GM04503 (cell line): ENCODE measurements around the gene ABI2.
"Not testable (repeated sequence)": the region's sequence is repeated elsewhere in the genome, so short reads cannot be mapped to it uniquely, and the experiment has no call there.

Experiments used
- DNase-seq: peaks from one replicate; pipeline ENCODE4 v3.0.0-alpha.2; 2012; ENCODE audit warnings: low read depth

ABI2 gene

GRCh38 chr2:203359450-203359849, 31.3 kb downstream of the ABI2 start:
- DNase-seq, result no peak

DNA sequence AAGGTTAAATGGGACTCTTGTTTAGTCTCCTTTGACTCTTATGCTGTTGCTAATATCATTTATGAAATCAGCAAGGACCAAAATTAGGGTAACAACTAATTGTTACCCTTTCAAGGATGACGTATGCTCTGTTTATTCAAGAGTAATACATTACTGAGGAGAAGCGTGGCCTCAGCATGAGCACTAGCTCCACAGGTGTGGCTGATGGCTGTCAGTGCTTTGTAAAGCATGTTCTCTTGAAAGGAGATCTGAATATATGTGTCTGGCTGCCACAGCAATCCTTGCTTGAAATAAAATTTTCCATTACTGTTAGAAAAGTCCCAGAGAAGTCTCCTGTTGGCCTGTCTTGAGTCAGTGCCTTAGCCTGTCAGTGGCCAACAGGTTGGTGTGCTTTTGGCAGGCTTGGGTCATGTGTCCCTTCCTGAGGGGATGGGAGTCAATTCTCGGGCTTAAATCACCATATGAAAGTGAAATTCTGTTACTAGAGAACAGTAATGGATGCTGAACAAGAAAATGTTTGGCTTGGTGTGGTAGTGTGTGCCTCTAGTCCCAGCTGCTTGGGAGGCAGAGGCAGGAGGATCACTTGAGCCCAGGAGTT, 32.7 kb downstream of the ABI2 start:
- no peak for DNase-seq

- DNase-seq, result no peak
These were observed 33.3 kb downstream of the ABI2 start for GRCh38 chr2:203361495-203361894.

GRCh38 chr2:203361922-203362321, 33.7 kb downstream of the ABI2 start:
- DNase-seq, result no peak

GRCh38 chr2:203366639-203367466, 38.7 kb downstream of the ABI2 start:
- DNase-seq, result no peak

DNA sequence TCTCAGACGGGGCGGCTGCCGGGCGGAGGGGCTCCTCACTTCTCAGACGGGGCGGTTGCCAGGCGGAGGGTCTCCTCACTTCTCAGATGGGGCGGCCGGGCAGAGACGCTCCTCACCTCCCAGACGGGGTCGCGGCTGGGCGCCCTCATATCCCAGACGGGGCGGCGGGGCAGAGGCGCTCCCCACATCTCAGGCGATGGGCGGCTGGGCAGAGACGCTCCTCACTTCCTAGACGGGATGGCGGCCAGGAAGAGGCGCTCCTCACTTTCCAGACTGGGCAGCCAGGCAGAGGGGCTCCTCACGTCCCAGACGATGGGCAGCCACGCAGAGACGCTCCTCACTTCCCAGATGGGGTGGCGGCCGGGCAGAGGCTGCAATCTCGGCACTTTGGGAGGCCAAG, 44.5 kb downstream of the ABI2 start:
- not testable (repeated sequence) for DNase-seq

- DNase-seq, result no peak
These were observed 48.0 kb downstream of the ABI2 start for GRCh38 chr2:203376173-203376572.

DNA sequence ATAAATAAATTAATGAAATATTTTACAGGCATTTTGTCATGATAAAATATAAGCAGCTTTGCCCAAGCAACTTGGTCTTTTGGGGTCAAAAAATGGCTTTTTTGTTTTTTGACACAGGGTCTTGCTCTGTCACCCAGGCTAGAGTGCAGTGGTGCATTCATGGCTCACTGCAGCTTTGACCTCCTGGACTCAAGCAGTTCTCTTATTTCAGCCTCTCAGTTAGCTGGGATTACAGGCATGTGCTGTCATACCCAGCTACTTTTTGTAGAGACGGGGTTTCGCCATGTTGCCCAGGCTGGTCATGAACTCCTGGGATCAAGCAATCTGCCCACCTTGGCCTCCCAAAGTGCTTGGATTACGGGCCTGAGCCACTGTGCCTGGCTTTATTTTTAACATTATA, 51.0 kb downstream of the ABI2 start:
- no peak for DNase-seq

DNA sequence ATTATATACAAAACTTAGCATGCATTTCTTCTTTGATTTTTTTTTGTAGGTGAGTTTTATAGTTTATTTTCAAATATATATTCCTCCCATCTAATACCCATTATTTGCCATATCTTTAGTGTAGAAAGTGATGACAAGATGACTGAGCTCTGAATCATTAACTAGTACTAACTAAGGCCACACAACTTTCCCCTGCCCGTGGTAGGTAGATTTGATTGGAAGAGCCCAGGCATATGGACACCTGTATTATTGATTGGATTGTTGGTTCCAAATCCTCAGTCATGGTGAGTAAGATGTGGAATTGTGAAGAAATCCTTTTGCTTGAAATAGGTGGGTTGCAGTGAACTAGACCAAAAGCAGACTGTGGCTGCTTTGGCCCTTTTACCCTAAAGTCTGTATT, 54.8 kb downstream of the ABI2 start:
- DNase-seq, result no peak

DNA sequence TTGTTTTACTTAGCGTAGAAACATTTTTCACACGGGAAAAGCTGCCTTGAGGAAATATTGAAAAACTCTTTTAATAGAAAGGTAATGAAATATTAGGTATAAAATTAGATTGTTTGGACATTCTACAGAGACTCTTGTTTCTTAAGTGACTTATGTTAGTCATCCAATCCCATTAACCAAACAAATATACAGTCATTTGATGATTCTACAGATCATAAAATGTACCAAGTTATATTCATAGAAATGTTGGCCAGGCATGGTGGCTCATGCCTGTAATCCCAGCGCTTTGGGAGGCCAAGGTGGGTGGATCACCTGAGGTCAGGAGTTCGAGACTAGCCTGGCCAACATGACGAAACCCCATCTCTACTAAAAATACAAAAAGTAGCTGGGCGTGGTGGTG, 60.0 kb downstream of the ABI2 start:
- not testable (repeated sequence) for DNase-seq

DNA sequence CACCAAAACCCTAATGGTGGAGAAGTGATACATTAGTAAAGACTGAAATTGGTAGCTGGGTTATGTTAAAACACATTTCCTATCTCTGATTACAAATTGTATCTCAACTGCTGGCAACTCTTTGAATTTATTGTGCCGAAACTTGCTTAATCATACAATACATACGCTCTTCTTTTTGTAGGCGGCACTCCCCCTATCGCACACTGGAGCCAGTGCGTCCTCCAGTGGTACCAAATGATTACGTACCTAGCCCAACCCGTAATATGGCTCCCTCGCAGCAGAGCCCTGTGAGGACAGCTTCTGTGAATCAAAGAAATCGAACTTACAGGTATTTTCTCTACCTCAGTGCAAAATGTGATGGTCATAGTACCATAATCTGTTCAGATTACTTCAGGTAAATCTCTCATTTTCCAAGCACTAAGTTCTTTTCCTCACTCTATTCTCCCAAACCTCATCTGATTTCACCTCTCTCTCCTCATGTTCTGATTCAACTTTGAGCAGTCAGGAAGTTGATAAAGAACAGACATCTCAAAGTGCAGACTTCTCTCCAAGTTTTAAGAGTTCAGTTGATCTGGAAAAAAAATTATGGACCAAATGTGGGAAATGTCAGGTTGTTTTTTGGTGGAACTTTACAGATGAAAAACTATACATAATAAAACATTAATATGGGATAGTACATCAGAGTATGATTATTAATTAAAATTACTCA, 66.5 kb downstream of the ABI2 start:
- DNase-seq, result no peak

GRCh38 chr2:203395858-203396257, 67.7 kb downstream of the ABI2 start:
- DNase-seq, result no peak

- DNase-seq, result no peak
These were observed 68.5 kb downstream of the ABI2 start for GRCh38 chr2:203396667-203397066.

DNA sequence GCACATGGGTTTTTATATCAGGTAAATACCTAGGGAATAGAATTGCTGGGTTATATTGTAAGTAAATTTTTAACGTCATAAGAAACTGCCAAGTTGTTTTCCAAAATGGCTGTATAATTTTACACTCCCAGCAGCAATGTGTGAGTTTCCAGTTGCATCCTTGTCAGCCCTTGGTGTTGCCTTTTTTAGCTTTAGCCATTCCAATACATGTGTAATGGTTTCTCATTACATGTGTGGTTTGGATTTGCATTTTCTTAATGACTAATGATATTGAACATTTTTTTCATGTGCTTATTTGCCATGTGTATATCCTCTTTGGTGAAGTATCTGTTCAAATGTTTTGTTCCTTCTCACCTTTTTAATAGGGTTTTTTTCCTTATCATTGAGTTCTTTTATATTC, 70.8 kb downstream of the ABI2 start:
- DNase-seq, result no peak

DNA sequence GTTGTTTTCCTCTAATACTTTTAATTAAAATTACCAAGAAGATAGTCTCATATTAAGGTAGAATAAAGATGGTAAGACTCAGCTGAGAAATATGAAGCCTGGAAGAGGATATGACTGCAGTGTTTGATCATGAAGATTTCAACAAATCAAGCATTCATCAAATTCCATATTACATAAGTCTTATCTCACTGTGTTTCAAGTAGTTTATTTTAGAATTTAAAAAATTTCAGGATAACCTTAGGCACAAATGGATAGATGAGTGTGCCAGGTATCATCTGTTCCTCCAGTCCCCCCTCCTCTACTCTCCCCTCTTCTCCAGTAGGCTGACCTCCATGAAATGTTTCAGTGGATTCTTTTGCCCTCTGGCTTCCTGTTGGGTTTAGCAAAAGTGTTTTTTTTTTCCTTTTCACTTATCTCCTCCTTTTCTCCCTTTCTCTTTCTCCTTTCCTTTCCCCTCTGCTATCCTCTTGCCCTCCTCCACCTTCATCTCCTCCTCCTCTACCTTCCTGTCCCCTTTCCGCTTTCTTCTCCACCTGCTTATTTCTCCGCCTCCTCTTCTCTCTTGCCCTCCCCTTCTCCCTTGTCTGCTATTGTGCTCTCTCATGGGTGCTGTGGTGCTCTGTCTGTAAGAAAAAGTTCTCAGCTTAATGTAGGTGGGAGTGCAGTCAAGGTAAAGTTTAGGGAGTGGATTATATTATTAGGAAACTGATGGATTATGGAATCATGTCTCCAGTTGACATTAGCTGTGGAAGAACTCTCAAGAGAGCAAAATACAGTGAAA, 72.8 kb downstream of the ABI2 start:
- no peak for DNase-seq

DNA sequence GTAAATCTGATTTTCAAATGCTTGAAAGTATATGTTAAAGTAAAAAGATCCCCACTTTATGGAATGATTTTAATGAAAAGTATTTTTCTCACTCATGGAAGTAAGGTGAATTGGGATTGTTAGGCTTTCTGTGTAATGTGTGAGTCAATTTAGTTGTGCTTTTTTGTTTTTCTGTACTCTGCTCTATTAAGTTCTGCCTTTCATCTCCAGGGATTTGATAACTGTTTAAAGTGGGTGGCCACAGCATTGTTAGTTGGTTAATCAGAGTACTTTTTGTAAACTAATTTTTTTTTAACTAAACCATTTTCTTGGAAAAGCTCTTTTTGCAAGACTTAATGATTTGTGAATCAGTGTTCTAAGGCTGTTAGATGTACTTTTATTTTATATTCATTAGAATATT, 76.8 kb downstream of the ABI2 start:
- DNase-seq, result peak; percentile 12

DNA sequence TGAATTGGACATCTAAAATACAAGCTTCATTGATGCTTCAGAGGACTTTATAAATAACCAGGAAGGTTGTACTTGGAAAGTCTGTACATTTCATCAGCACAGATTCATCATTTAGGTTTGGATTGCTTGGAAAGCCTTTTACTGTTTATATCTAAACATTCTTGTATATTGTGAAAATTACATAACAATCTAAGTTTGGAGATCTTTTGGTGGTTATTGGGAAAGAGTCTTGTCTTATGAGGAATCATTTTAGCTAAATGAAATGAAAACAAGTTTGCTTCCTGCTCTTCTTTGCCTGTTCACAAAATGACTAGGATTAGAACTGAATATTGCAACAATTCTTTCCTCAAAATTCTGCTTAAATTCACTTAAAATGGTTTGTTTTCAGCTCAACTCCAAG, 79.3 kb downstream of the ABI2 start:
- DNase-seq, result no peak

DNA sequence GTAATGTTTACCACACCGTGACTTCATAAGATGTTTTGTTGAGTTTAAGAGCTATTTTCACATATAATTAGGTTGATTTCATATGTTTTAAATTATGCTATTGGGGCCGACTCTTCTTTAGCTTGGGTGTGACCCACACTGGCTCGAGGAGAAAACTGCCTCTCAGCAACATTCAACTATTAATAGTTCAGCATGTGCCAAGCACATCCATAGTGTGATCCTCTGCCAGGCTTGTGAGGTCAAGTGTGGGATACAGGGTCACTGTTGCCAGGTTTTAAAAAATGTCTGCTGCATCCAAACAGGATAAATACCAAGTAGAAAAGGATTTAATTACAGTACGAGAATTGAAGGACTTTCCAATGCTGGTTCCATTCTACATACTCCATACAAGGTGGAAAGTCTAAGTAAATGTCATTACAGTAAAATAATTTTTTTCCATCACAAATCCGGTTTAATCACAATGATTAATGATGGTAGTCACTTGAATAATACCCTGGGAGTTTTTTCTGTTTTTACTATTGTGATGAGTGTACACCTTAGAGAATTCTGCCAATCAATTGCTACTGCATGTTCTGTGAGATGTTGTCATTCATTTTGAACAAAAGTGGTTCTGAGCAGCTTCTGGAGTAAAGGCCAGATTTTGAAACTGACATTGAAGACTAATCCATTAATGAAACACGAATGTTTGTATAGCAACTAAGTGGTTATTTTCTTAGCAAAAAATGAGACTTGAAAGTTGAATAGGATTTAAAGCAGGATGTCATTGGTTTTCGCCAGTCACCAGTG, 84.5 kb downstream of the ABI2 start:
- no peak for DNase-seq

GRCh38 chr2:203413796-203414195, 85.6 kb downstream of the ABI2 start:
- no peak for DNase-seq

GRCh38 chr2:203418271-203418670, 90.1 kb downstream of the ABI2 start:
- DNase-seq, result no peak

DNA sequence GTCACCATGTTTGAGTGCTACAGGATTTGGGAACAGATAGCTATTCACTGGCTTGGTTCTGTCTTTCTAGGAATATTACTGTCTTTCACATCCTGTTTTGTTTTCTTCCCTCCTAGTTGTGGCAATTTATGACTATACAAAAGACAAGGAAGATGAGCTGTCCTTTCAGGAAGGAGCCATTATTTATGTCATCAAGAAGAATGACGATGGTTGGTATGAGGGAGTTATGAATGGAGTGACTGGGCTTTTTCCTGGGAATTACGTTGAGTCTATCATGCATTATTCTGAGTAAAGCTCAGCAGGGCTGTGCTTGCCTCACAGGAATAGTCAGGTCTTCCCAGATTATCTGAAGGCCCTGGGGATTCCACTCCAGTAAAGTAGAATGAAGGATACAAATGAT, 98.9 kb downstream of the ABI2 start:
- peak; percentile 88 for DNase-seq

DNA sequence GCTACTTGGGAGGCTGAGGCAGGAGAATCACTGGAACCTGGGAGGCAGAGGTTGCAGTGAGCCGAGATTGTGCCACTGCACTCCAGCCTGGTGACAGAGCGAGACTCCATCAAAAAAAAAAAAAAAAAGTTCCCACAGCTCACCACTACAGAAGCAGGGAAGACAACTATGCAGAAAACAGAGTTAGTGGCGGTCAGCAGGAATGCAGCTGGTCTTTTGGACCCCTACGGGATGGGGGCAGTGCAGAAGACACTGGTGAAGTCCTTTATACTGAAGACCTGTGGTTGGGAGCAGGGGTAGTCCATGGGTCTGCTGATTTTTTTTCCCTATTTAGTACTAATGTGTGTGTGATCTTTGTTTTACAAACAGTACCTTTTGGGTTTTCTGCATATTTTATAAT, 101.4 kb downstream of the ABI2 start:
- DNase-seq, result not testable (repeated sequence)
